PC-9 (cell line): ENCODE results near the gene CLDN22. TPM values are rescaled to one million over a fixed set of nuclear protein-coding genes. Genes with fewer than 3 reads are reported as not detected.

Source experiments
- BruUV-seq: library from RNA; stranded (reverse); fragments of 400-500 nt; replicated peaks from 2 replicates; lab custom pipeline; 2021; lab: Mats Ljungman, UMichigan
- CTCF ChIA-PET: fragments of 300-600 bp; sonication (Branson Sonifier 250); formaldehyde crosslinking; loops from one replicate; lab custom pipeline; 2022; ENCODE audit warnings: antibody characterized with exemption; lab: Charles Lee
- POLR2A ChIA-PET: fragments of 300-600 bp; sonication (Branson Sonifier 250); formaldehyde crosslinking; loops from one replicate; lab custom pipeline; 2022; ENCODE audit warnings: antibody characterized with exemption; ENCODE audit not compliant: unreplicated experiment; lab: Charles Lee
- DNase-seq, 2 experiments: peaks; one replicate each; pipeline versions ENCODE4 v3.0.0 to v3.0.0-alpha.2; 2015 to 2022; ENCODE audit warnings: mixed read lengths in 1 of 2
- H2AFZ ChIP-seq: fragments of 200-600 bp; sonication (generic); 2 replicates; pipeline ENCODE4 v1.8.1; 2017; ENCODE audit warnings: antibody characterized with exemption
- H3F3A ChIP-seq: fragments of 200-600 bp; sonication (generic); 2 replicates; pipeline ENCODE4 v1.8.1; 2017; ENCODE audit warnings: antibody characterized with exemption, mild to moderate bottlenecking, low read depth; ENCODE audit not compliant: insufficient read depth
- H3K27ac ChIP-seq: fragments of 200-600 bp; sonication (generic); 2 replicates; pipeline ENCODE4 v1.6.1; 2016; ENCODE audit warnings: mixed run types
- H3K27me3 ChIP-seq: fragments of 200-600 bp; sonication (generic); 2 replicates; pipeline ENCODE4 v1.6.1; 2016; ENCODE audit warnings: low read depth, mixed run types; ENCODE audit not compliant: insufficient read depth
- H3K36me3 ChIP-seq: fragments of 200-600 bp; sonication (generic); 2 replicates; pipeline ENCODE4 v1.6.1; 2016; ENCODE audit warnings: low read depth, mixed run types
- H3K4me1 ChIP-seq: fragments of 200-600 bp; sonication (generic); replicated peaks from 2 replicates; pipeline ENCODE4 v1.6.1; 2016; ENCODE audit warnings: mixed run types; ENCODE audit not compliant: insufficient read depth
- H3K4me2 ChIP-seq: fragments of 200-600 bp; sonication (generic); 2 replicates; pipeline ENCODE4 v1.6.1; 2017; ENCODE audit warnings: mixed run types
- H3K4me3 ChIP-seq: fragments of 200-600 bp; sonication (generic); 2 replicates; pipeline ENCODE4 v1.6.1; 2016; ENCODE audit warnings: mixed run types
- H3K79me2 ChIP-seq: fragments of 200-600 bp; sonication (generic); 2 replicates; pipeline ENCODE4 v1.6.1; 2017; ENCODE audit warnings: low read depth, mixed run types
- H3K9me2 ChIP-seq: fragments of 200-600 bp; sonication (generic); 2 replicates; pipeline ENCODE4 v1.8.1; 2017; ENCODE audit warnings: mild to moderate bottlenecking; ENCODE audit not compliant: insufficient read depth
- H3K9me3 ChIP-seq: fragments of 200-600 bp; sonication (generic); 2 replicates; pipeline ENCODE4 v1.8.1; 2016; ENCODE audit warnings: low read depth; ENCODE audit not compliant: insufficient read depth
- H4K20me1 ChIP-seq: fragments of 200-600 bp; sonication (generic); 2 replicates; pipeline ENCODE4 v1.8.1; 2017; ENCODE audit not compliant: insufficient read depth
- EZH2 ChIP-seq: fragments of 200-600 bp; sonication (generic); IDR thresholded peaks from 2 replicates; pipeline ENCODE4 v1.8.0; 2017; ENCODE audit warnings: antibody characterized with exemption, low read depth
- intact Hi-C: fragments of 100-400 bp; cut with micrococcal nuclease; formaldehyde crosslinking; loops from one replicate; pipeline ENCODE4 v1.10.0; 2022; ENCODE audit not compliant: unreplicated experiment
- total RNA-seq: library from RNA; stranded (reverse); gene quantifications from 2 replicates; pipeline ENCODE4 v1.2.3, GENCODE V29; 2021
- TF ChIP-seq, protein P1 (sequence below): fragments of 200-600 bp; sonication (generic); conservative IDR thresholded peaks from 2 replicates; pipeline ENCODE4 v1.6.1; 2017; ENCODE audit warnings: mixed run types, antibody characterized with exemption, mild to moderate bottlenecking, moderate library complexity

The CLDN22 gene
- total RNA-seq, 1 experiment from 2014 or later: not detected

DNA sequence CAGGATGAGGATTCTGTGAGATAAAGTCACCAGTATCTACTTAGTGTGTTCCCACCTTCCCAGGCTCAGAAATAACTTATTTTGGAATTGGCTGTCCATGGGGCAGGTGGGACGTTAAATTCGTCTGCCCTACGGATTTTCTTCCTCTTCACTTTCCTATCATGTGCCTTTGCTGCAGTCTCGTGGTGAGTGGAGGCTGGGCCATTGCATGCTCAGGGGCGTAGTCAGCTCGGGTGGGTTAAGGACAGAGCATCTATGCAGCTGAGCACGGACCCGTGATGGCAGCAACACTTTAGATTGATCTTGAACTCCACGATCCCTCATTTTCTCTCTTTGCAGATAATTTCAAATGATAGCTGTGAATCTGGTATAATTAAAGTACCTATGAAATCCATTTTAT lies 51.5 kb downstream of the CLDN22 start:
- intact Hi-C loops: loop anchor here (1.0 kb wide), 1 partner anchor 136 kb away; no protein-coding TSS in a partner anchor
- TF ChIP-seq, protein P1, sequence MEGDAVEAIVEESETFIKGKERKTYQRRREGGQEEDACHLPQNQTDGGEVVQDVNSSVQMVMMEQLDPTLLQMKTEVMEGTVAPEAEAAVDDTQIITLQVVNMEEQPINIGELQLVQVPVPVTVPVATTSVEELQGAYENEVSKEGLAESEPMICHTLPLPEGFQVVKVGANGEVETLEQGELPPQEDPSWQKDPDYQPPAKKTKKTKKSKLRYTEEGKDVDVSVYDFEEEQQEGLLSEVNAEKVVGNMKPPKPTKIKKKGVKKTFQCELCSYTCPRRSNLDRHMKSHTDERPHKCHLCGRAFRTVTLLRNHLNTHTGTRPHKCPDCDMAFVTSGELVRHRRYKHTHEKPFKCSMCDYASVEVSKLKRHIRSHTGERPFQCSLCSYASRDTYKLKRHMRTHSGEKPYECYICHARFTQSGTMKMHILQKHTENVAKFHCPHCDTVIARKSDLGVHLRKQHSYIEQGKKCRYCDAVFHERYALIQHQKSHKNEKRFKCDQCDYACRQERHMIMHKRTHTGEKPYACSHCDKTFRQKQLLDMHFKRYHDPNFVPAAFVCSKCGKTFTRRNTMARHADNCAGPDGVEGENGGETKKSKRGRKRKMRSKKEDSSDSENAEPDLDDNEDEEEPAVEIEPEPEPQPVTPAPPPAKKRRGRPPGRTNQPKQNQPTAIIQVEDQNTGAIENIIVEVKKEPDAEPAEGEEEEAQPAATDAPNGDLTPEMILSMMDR: no peak
- TF ChIP-seq EZH2: no peak
- DNase-seq: no peak
- no peaks in the 10 kb centered on the region for H3K27me3 ChIP-seq
- ChIA-PET POLR2A (no interaction called here), CTCF (no interaction called here)
- no peak overlapping the region for H3K27ac ChIP-seq
- no peaks in the 10 kb centered on the region for H3F3A ChIP-seq
- 0 out of 2 replicates have a peak, but pooled peaks cover 4% of the 10 kb centered on the region for H3K36me3 ChIP-seq
- no peaks in the 10 kb centered on the region for H3K4me1 ChIP-seq
- H3K4me2 ChIP-seq: no peak overlapping the region
- no peaks in the 10 kb centered on the region for H3K9me3 ChIP-seq
- no peaks in the 10 kb centered on the region for H3K9me2 ChIP-seq
- H3K79me2 ChIP-seq: no peaks in the 10 kb centered on the region
- H2AFZ ChIP-seq: no peak overlapping the region
- BruUV-seq: no TSS peak
- no peak overlapping the region for H3K4me3 ChIP-seq
- no peaks in the 10 kb centered on the region for H4K20me1 ChIP-seq

Other genes starting within 250 kb of the CLDN22 start
- 42.3 and 46.5 TPM in 2 replicates for gene WWC2, start 221.0 kb downstream of the CLDN22 start, total RNA-seq
- not detected in 2 replicates for gene CLDN24, start 2.1 kb upstream of the CLDN22 start, total RNA-seq
- gene CDKN2AIP, start 124.4 kb upstream of the CLDN22 start, total RNA-seq: 7.7 and 8.7 TPM in 2 replicates
- 10.6 and 11.6 TPM in 2 replicates for gene ING2, start 184.8 kb upstream of the CLDN22 start, total RNA-seq